ENCODE measurements around the gene OR3A3.

DNA sequence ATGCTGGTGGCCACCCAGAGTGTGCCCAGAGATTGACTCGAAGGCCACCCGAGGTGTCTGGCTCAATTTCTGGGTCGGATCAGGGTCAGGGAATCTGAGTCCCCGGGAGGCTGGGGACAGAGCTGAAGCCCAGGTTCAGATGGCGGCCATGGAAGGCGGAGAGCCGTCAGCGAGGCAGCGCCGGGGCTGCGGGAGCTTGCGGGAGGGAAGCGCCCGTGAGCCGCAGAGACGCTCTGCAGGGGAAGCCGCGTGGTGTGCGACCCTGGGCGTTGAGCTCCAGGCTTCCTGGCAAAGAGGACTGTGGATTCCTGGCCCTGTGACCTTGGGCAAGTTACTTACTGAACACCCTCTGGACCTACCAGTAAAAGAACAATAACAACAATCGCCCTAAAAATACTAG is 61.0 kb downstream of the OR3A3 start:
- TF ChIP-seq YY1 (IDR thresholded peaks at IDR 0.05; ENCODE audit: insufficient read depth, insufficient read length) (no peak), ZNF274 (IDR thresholded peaks at IDR 0.05; ENCODE audit: low read depth, low read length) (no peak), SUZ12 (IDR thresholded peaks at IDR 0.05; ENCODE audit: extremely low read depth, insufficient read depth, insufficient read length) (no peak)

Data from NT2/D1 (cell line).